Trophoblast cell (in vitro differentiated cells and primary cell): ENCODE data around the gene PARVA.

Source experiments
- DNase-seq, 2 donors: peaks; one replicate each; pipeline ENCODE4 v3.0.0-alpha.2; 2016
- H2AFZ ChIP-seq: 2 replicates; pipeline ENCODE4 v1.6.1; 2013; ENCODE audit warnings: low read length, moderate library complexity, mild to moderate bottlenecking; ENCODE audit not compliant: insufficient read depth, poor library complexity
- H2AK5ac ChIP-seq: 2 replicates; pipeline ENCODE4 v1.6.1; 2013; ENCODE audit warnings: mild to moderate bottlenecking, low read length
- H2BK120ac ChIP-seq: 2 replicates; pipeline ENCODE4 v1.6.1; 2013; ENCODE audit warnings: low read length, mild to moderate bottlenecking, moderate library complexity; ENCODE audit not compliant: insufficient read depth, poor library complexity
- H2BK12ac ChIP-seq: 2 replicates; pipeline ENCODE4 v1.6.1; 2013; ENCODE audit warnings: mild to moderate bottlenecking, low read length, moderate library complexity
- H2BK5ac ChIP-seq: 2 replicates; pipeline ENCODE4 v1.6.1; 2013; ENCODE audit warnings: low read length, low read depth, moderate library complexity, mild to moderate bottlenecking; ENCODE audit not compliant: poor library complexity
- H3K14ac ChIP-seq: 2 replicates; pipeline ENCODE4 v1.6.1; 2013; ENCODE audit warnings: mild to moderate bottlenecking, low read length
- H3K18ac ChIP-seq: 2 replicates; pipeline ENCODE4 v1.6.1; 2013; ENCODE audit warnings: mild to moderate bottlenecking, low read length
- H3K23ac ChIP-seq: 2 replicates; pipeline ENCODE4 v1.6.1; 2013; ENCODE audit warnings: low read length
- H3K27ac ChIP-seq: 2 replicates; pipeline ENCODE4 v1.5.1; 2013; ENCODE audit warnings: low read depth, mild to moderate bottlenecking, inconsistent platforms, low read length, moderate library complexity
- H3K27me3 ChIP-seq: 2 replicates; pipeline ENCODE4 v1.6.1; 2013; ENCODE audit warnings: inconsistent platforms, mild to moderate bottlenecking, low read length, moderate library complexity; ENCODE audit not compliant: insufficient read depth
- H3K36me3 ChIP-seq, 2 experiments: 1 replicate in 1 of 2; 2 replicates in 1 of 2; pipeline ENCODE4 v1.6.1; 2013; ENCODE audit warnings: low read length in 2 of 2, mild to moderate bottlenecking in 2 of 2, moderate library complexity in 1 of 2; ENCODE audit not compliant: insufficient read depth in 2 of 2, control insufficient read depth in 1 of 2
- H3K4ac ChIP-seq: 2 replicates; pipeline ENCODE4 v1.6.1; 2013; ENCODE audit warnings: low read depth, mild to moderate bottlenecking, low read length, moderate library complexity
- H3K4me1 ChIP-seq, 2 experiments: 1 replicate in 1 of 2; 2 replicates in 1 of 2; pipeline ENCODE4 v1.6.1; 2013; ENCODE audit warnings: low read length in 2 of 2, mild to moderate bottlenecking in 2 of 2, moderate library complexity in 1 of 2; ENCODE audit not compliant: insufficient read depth in 2 of 2, control insufficient read depth in 1 of 2
- H3K4me2 ChIP-seq: 2 replicates; pipeline ENCODE4 v1.6.1; 2013; ENCODE audit warnings: inconsistent platforms, mild to moderate bottlenecking, low read length, moderate library complexity
- H3K4me3 ChIP-seq: 2 replicates; pipeline ENCODE4 v1.5.1; 2013; ENCODE audit warnings: mild to moderate bottlenecking, low read depth, low read length, inconsistent platforms
- H3K79me1 ChIP-seq: one replicate; pipeline ENCODE4 v1.6.1; 2013; ENCODE audit warnings: low read length
- H3K79me2 ChIP-seq: 2 replicates; pipeline ENCODE4 v1.6.1; 2013; ENCODE audit warnings: low read length, mild to moderate bottlenecking; ENCODE audit not compliant: control insufficient read depth, insufficient read depth, poor library complexity
- H3K9ac ChIP-seq: 2 replicates; pipeline ENCODE4 v1.6.1; 2013; ENCODE audit warnings: mild to moderate bottlenecking, low read length
- H3K9me3 ChIP-seq: 2 replicates; pipeline ENCODE4 v1.6.1; 2013; ENCODE audit warnings: low read depth, mild to moderate bottlenecking, control low read depth, inconsistent platforms, low read length; ENCODE audit not compliant: insufficient read depth
- H4K12ac ChIP-seq: 2 replicates; pipeline ENCODE4 v1.6.1; 2013; ENCODE audit warnings: low read depth, mild to moderate bottlenecking, low read length, moderate library complexity
- H4K8ac ChIP-seq: 2 replicates; pipeline ENCODE4 v1.6.1; 2013; ENCODE audit warnings: low read depth, mild to moderate bottlenecking, low read length, moderate library complexity
- H4K91ac ChIP-seq: one replicate; pipeline ENCODE4 v1.6.1; 2013; ENCODE audit warnings: low read depth, mild to moderate bottlenecking, low read length, moderate library complexity
- WGBS: extraction: QIAGEN DNeasy Blood & Tissue Kit; methylation state at CpG from one replicate; pipeline ENCODE4 v1.1.7; 2013; ENCODE audit warnings: missing lambda C conversion rate; ENCODE audit not compliant: insufficient read length, insufficient coverage; ENCODE audit errors: extremely low coverage; 5-methylcytosine and 5-hydroxymethylcytosine counted together

The PARVA gene

DNA sequence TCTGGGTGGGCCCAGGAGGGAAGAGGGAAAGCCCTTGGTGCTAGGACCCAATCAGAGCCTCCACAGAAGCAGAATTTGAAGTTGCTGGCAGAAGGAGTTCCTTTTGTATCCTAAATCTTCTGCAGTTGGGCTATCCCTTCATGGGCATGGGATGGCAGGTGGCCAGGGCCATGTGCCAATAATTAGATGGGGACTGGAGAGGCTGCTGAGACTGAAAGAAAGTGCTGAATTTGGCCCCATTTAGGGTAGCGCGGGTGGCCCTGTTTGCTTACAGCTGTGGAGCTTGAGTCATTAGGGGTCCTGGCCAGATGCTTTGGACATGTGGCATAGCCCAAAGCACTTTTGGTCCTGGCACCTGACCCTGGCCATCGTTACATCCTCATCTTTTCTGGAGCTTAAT lies 27.1 kb downstream of the PARVA start:
- Histone ChIP-seq H3K23ac (no peak overlapping the region), H3K4me3 (no peak overlapping the region), H3K4ac (no peak overlapping the region), H2BK120ac (no peak overlapping the region), H2AK5ac (no peak overlapping the region), H2BK5ac (no peak overlapping the region), H3K14ac (no peak overlapping the region), H3K36me3 (no peaks in the 10 kb centered on the region), H4K12ac (no peak overlapping the region), H3K4me1 (peaks cover 14 to 19% of the 10 kb centered on the region in 2 experiments), H3K4me2 (no peak overlapping the region), H3K9me3 (peaks cover 3% of the 10 kb centered on the region), H3K79me2 (peaks cover 9% of the 10 kb centered on the region), H2AFZ (no peak overlapping the region), H3K9ac (no peak overlapping the region), H3K27ac (no peak overlapping the region), H2BK12ac (no peak overlapping the region), H3K18ac (no peak overlapping the region), H4K91ac (no peak overlapping the region), H4K8ac (no peak overlapping the region), H3K27me3 (no peaks in the 10 kb centered on the region), H3K79me1 (peaks cover 5% of the 10 kb centered on the region)
- no CpG with 5 or more reads among the region's 3 CpGs for WGBS
- no peak for DNase-seq

DNA sequence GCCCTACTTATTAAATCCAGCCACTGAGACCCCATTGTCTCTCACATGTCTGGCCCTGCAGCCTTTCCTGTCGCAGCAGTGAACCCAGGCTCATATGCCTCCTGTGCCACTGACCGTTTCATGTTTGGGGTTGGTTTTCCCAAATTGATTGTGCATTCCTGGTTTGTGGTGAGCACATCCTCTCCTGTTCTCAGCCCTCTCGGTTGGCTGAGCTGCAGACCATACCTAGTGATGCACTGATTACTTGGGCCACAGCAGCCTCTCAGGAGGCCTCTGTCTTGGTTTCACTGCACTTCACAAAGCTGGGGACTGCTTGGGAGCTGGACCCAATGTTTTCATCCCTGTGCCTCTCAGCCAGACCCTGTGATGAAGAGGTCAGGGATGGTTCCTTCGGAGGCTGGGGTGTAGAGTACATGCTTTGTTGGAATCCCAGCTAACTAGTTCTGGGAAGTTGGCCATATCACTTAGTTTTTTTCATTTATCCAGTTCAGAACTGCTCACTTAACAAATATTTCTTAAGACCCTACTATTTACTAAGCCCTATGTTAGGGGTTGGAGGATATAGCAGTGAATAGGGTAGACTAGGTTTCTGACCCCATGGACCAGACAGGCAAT lies 30.9 kb downstream of the PARVA start:
- Histone ChIP-seq H2BK12ac (peak overlapping the region; percentile 59), H4K12ac (no peak overlapping the region), H3K23ac (no peak overlapping the region), H3K79me2 (peaks cover 8% of the 10 kb centered on the region), H2AK5ac (no peak overlapping the region), H3K18ac (no peak overlapping the region), H3K27me3 (no peaks in the 10 kb centered on the region), H3K14ac (no peak overlapping the region), H3K9me3 (peaks cover 3% of the 10 kb centered on the region), H3K27ac (no peak overlapping the region), H3K36me3 (no peaks in the 10 kb centered on the region), H3K4me3 (no peak overlapping the region), H3K4me1 (peaks cover 10 to 20% of the 10 kb centered on the region in 2 experiments), H3K79me1 (peaks cover 14% of the 10 kb centered on the region), H3K4me2 (no peak overlapping the region), H3K4ac (peak overlapping the region; percentile 2), H2BK120ac (no peak overlapping the region), H2AFZ (no peak overlapping the region), H4K8ac (no peak overlapping the region), H4K91ac (no peak overlapping the region), H2BK5ac (no peak overlapping the region), H3K9ac (no peak overlapping the region)
- no peak for DNase-seq
- WGBS, result no CpG with 5 or more reads among the region's 4 CpGs

- Histone ChIP-seq H3K79me2 (peaks cover 10% of the 10 kb centered on the region), H3K9ac (no peak overlapping the region), H2BK5ac (no peak overlapping the region), H3K79me1 (peaks cover 19% of the 10 kb centered on the region), H2AFZ (no peak overlapping the region), H3K9me3 (peaks cover 3% of the 10 kb centered on the region), H3K4ac (no peak overlapping the region), H3K4me2 (no peak overlapping the region), H3K27ac (no peak overlapping the region), H2BK12ac (no peak overlapping the region), H2AK5ac (no peak overlapping the region), H3K23ac (no peak overlapping the region), H4K12ac (no peak overlapping the region), H4K8ac (no peak overlapping the region), H3K36me3 (no peaks in the 10 kb centered on the region), H3K4me3 (no peak overlapping the region), H3K4me1 (peaks cover 13 to 24% of the 10 kb centered on the region in 2 experiments), H3K18ac (no peak overlapping the region), H2BK120ac (no peak overlapping the region), H3K14ac (no peak overlapping the region), H4K91ac (no peak overlapping the region), H3K27me3 (no peaks in the 10 kb centered on the region)
- no CpG with 5 or more reads among the region's 3 CpGs for WGBS
- DNase-seq, result peak; percentile 58 to 80
Measured at GRCh38 chr11:12409621-12410005, 32.2 kb downstream of the PARVA start.

- H2AFZ ChIP-seq, result no peak overlapping the region
- H4K8ac ChIP-seq, result peak overlapping the region; percentile 8
- H2BK5ac ChIP-seq, result peak overlapping the region; percentile 36
- H3K9me3 ChIP-seq, result peaks cover 3% of the 10 kb centered on the region
- no CpG with 5 or more reads among the region's 10 CpGs for WGBS
- H3K79me2 ChIP-seq, result peaks cover 10% of the 10 kb centered on the region
- no peak overlapping the region for H4K12ac ChIP-seq
- H3K27me3 ChIP-seq, result no peaks in the 10 kb centered on the region
- peaks cover 13 to 27% of the 10 kb centered on the region in 2 experiments for H3K4me1 ChIP-seq
- no peak overlapping the region for H3K18ac ChIP-seq
- peak overlapping the region; percentile 67 for H2AK5ac ChIP-seq
- H3K79me1 ChIP-seq, result peaks cover 22% of the 10 kb centered on the region
- DNase-seq, result no peak
- H3K36me3 ChIP-seq, result no peaks in the 10 kb centered on the region
- H3K9ac ChIP-seq, result no peak overlapping the region
- no peak overlapping the region for H3K27ac ChIP-seq
- no peak overlapping the region for H3K14ac ChIP-seq
- H4K91ac ChIP-seq, result peak overlapping the region; percentile 33
- peak overlapping the region; percentile 7 for H3K4ac ChIP-seq
- peak overlapping the region; percentile 10 for H2BK120ac ChIP-seq
- H3K4me2 ChIP-seq, result no peak overlapping the region
- H2BK12ac ChIP-seq, result peak overlapping the region; percentile 42
- no peak overlapping the region for H3K23ac ChIP-seq
- no peak overlapping the region for H3K4me3 ChIP-seq
Measured at GRCh38 chr11:12410006-12410728, 32.8 kb downstream of the PARVA start.
